Measurements from ENCODE around the gene DENND2C.

GRCh38 chr1:114549137-114549536 lies 120.7 kb downstream of the DENND2C start:
- TF ChIP-seq CTCF (IDR thresholded peaks at IDR 0.05; ENCODE audit: insufficient read depth, low read depth, low read length) = no peak
- no peak for TF ChIP-seq EZH2 (IDR thresholded peaks at IDR 0.05; ENCODE audit: insufficient read depth, low read length)
